K562 (cell line): ENCODE data around the gene FBXO46. TPM values are rescaled to one million over a fixed set of nuclear protein-coding genes. Genes with fewer than 3 reads are reported as not detected.

ENCODE experiments used
- E2F5 ChIP-seq: sonication (generic); formaldehyde crosslinking; IDR thresholded peaks from 2 replicates; pipeline ENCODE4 v1.8.0; 2022; ENCODE audit warnings: mild to moderate bottlenecking, missing genetic modification reagents
- E2F8 ChIP-seq: fragments of 450-650 bp; IDR thresholded peaks from 2 replicates; pipeline ENCODE4 v1.7.1; 2018; ENCODE audit warnings: mild to moderate bottlenecking, low read depth; ENCODE audit not compliant: partially characterized antibody
- MAZ ChIP-seq, 2 experiments: fragments of 450-650 bp in 1 of 2; sonication (generic) in 1 of 2; formaldehyde crosslinking; IDR thresholded peaks in 1 of 2; conservative IDR thresholded peaks in 1 of 2; 2 replicates each; pipeline versions ENCODE4 v1.4.0 to v1.5.0; 2020; ENCODE audit warnings: mild to moderate bottlenecking in 1 of 2, missing genetic modification reagents in 1 of 2
- MED1 ChIP-seq: sonication (generic); formaldehyde crosslinking; IDR thresholded peaks from 2 replicates; pipeline ENCODE4 v1.8.1; 2023; ENCODE audit warnings: missing genetic modification reagents, borderline replicate concordance
- MLLT1 ChIP-seq, 2 experiments: fragments of 450-650 bp; IDR thresholded peaks; 2 replicates each; pipeline ENCODE4 v1.6.1; 2016
- NFIX ChIP-seq: fragments of 250-450 bp; sonication (Bioruptor Pico); IDR thresholded peaks from 2 replicates; pipeline ENCODE4 v1.4.0; 2020; ENCODE audit warnings: low read depth, mild to moderate bottlenecking, moderate library complexity
- POLR2AphosphoS2 ChIP-seq: IDR thresholded peaks from 2 replicates; pipeline ENCODE4 v1.6.1; 2012; ENCODE audit warnings: low read length, improper control_type of control experiment
- RAD51 ChIP-seq: fragments of 450-650 bp; IDR thresholded peaks from 2 replicates; pipeline ENCODE4 v1.7.1; 2016; ENCODE audit warnings: low read depth, mild to moderate bottlenecking, borderline replicate concordance
- SMAD1 ChIP-seq: fragments of 150-350 bp; IDR thresholded peaks from 2 replicates; pipeline ENCODE4 v1.6.1; 2014; ENCODE audit warnings: low read length, low read depth; ENCODE audit not compliant: partially characterized antibody
- SMAD2 ChIP-seq: fragments of 150-350 bp; IDR thresholded peaks from 2 replicates; pipeline ENCODE4 v1.6.1; 2014; ENCODE audit warnings: low read depth, mild to moderate bottlenecking, low read length
- SMARCE1 ChIP-seq: fragments of 450-650 bp; IDR thresholded peaks from 2 replicates; pipeline ENCODE4 v1.7.1; 2016; ENCODE audit warnings: mild to moderate bottlenecking
- SUPT5H ChIP-seq: fragments of 450-650 bp; IDR thresholded peaks from 2 replicates; pipeline ENCODE4 v1.6.1; 2016
- TAL1 ChIP-seq: fragments of 450-650 bp; IDR thresholded peaks from 2 replicates; pipeline ENCODE4 v1.6.1; 2016; ENCODE audit warnings: mild to moderate bottlenecking
- TGIF2 ChIP-seq: sonication (generic); formaldehyde crosslinking; IDR thresholded peaks from 2 replicates; pipeline ENCODE4 v1.8.1; 2022; ENCODE audit warnings: mild to moderate bottlenecking, missing genetic modification reagents, moderate library complexity
- ZBED1 ChIP-seq: IDR thresholded peaks from 2 replicates; pipeline ENCODE4 v1.6.1; 2014
- ZBTB12 ChIP-seq: fragments of 250-450 bp; sonication (Bioruptor Pico); IDR thresholded peaks from 2 replicates; pipeline ENCODE4 v1.4.0; 2020
- ZFX ChIP-seq: sonication (generic); formaldehyde crosslinking; IDR thresholded peaks from 2 replicates; pipeline ENCODE4 v1.8.0; 2022; ENCODE audit warnings: mild to moderate bottlenecking, missing genetic modification reagents, moderate library complexity
- ZNF134 ChIP-seq: fragments of 250-450 bp; sonication (Bioruptor Pico); conservative IDR thresholded peaks from 2 replicates; pipeline ENCODE4 v1.4.0; 2020
- ZNF146 ChIP-seq: IDR thresholded peaks from one replicate; pipeline ENCODE4 v1.6.1; 2018; ENCODE audit warnings: missing compliant biosample characterization; ENCODE audit not compliant: unreplicated experiment
- ZNF316 ChIP-seq: fragments of 450-650 bp; IDR thresholded peaks from 2 replicates; pipeline ENCODE4 v1.6.1; 2016
- ZNF436 ChIP-seq: fragments of 250-450, 450-650 bp; sonication (Bioruptor Pico); formaldehyde crosslinking; IDR thresholded peaks from 2 replicates; pipeline ENCODE4 v1.7.0; 2020; ENCODE audit warnings: mild to moderate bottlenecking
- polyA plus RNA-seq, 8 experiments: library from polyadenylated mRNA; depleted of rRNA in 4 of 8; stranded (reverse) in 5 of 8; unstranded in 3 of 8; fragments of >200 nt; fragmentation: Nextera tagmentation in 2 of 8; fragmentation: Illumina TruSeq in 1 of 8; extraction: Ambion mirVana in 2 of 8; extraction: Trizol in 1 of 8; gene quantifications; 2 replicates each; pipeline versions ENCODE4 v1.2.1 to v1.2.3, GENCODE V29; 2011 to 2014; ENCODE audit warnings: inconsistent platforms in 1 of 8, missing spikeins in 1 of 8
- total RNA-seq, 7 experiments: library from RNA; depleted of rRNA in 6 of 7; stranded (reverse); fragments of >200 nt in 6 of 7; fragmentation: Illumina TruSeq in 2 of 7; extraction: Trizol in 2 of 7; gene quantifications; 2 replicates each; pipeline versions ENCODE4 v1.2.1 to v1.2.3, GENCODE V29; 2011 to 2021; ENCODE audit warnings: low replicate concordance in 1 of 7

The FBXO46 gene
- total and polyA plus RNA-seq, 9 of the 15 experiments (the other 6 are each of a cell fraction or from before 2014, with no cell fraction given): 1.5 to 36.1 (median 7.3) TPM

- TF ChIP-seq E2F8 (peak; percentile 92), TGIF2 (CRISPR knock-in tag) (no peak), SUPT5H (peak; percentile 74), ZNF436 (CRISPR knock-in tag) (no peak), ZNF146 (CRISPR knock-in tag) (no peak), MED1 (CRISPR knock-in tag) (no peak), ZBTB12 (CRISPR knock-in tag) (no peak), ZBED1 (no peak), E2F5 (CRISPR knock-in tag) (no peak; the same call in 1 of the 2 replicates), POLR2AphosphoS2 (peak; percentile 64; the same call in 1 of the 2 replicates), ZNF134 (CRISPR knock-in tag) (no peak), TAL1 (0 out of 2 replicates have a peak, but pooled peaks have one; percentile 10), MAZ (CRISPR knock-in tag; conservative IDR thresholded peaks at IDR 0.05 in 1 of 2, IDR thresholded peaks at IDR 0.05 in 1 of 2) (peak; percentile 41 to 67), ZFX (CRISPR knock-in tag) (no peak; the same call in 1 of the 2 replicates), NFIX (CRISPR knock-in tag) (no peak), RAD51 (no peak), ZNF316 (no peak), SMAD2 (no peak), SMARCE1 (0 out of 2 replicates have a peak, but pooled peaks have one; percentile 48), SMAD1 (no peak), MLLT1 (IDR thresholded peaks at IDR 0.05) (0 out of 4 replicates have a peak, but pooled peaks of 1 of the 2 experiments have one; percentile 23)
These were observed 48.8 kb upstream of the FBXO46 start (continued) for GRCh38 chr19:45779231-45780145.
